BLaER1 (cell line): ENCODE data around the gene SLC25A3.
"Not testable (repeated sequence)": the region's sequence is repeated elsewhere in the genome, so short reads cannot be mapped to it uniquely, and the experiment has no call there.

Experiments used
- H3K27ac ChIP-seq: shearing (Covaris generic); formaldehyde crosslinking; 2 replicates; pipeline ENCODE4 v1.8.1; 2022
- H3K27me3 ChIP-seq: shearing (Covaris generic); formaldehyde crosslinking; 2 replicates; pipeline ENCODE4 v1.8.1; 2022
- H3K36me3 ChIP-seq: shearing (Covaris generic); formaldehyde crosslinking; 2 replicates; pipeline ENCODE4 v1.8.1; 2022
- H3K4me1 ChIP-seq: shearing (Covaris generic); formaldehyde crosslinking; 2 replicates; pipeline ENCODE4 v1.8.1; 2022
- H3K4me2 ChIP-seq: shearing (Covaris generic); formaldehyde crosslinking; 2 replicates; pipeline ENCODE4 v1.8.1; 2022
- H3K4me3 ChIP-seq: shearing (Covaris generic); formaldehyde crosslinking; 2 replicates; pipeline ENCODE4 v1.8.1; 2022
- H3K9ac ChIP-seq: shearing (Covaris generic); formaldehyde crosslinking; 2 replicates; pipeline ENCODE4 v1.8.1; 2022
- H3K9me3 ChIP-seq: shearing (Covaris generic); formaldehyde crosslinking; 2 replicates; pipeline ENCODE4 v1.8.1; 2022
- H4K20me1 ChIP-seq: shearing (Covaris generic); formaldehyde crosslinking; 2 replicates; pipeline ENCODE4 v1.8.1; 2022
- Cebpa-rat ChIP-seq: shearing (Covaris generic); IDR thresholded peaks from 2 replicates; pipeline ENCODE4 v1.8.1; 2022

Gene SLC25A3

GRCh38 chr12:98635657-98636323 is 42.3 kb downstream of the SLC25A3 start:
- Histone ChIP-seq H3K4me1 (no peaks in the 10 kb centered on the region), H3K4me3 (no peak overlapping the region), H4K20me1 (peaks cover 2% of the 10 kb centered on the region; the same call in 1 of the 2 replicates), H3K36me3 (peaks cover 57% of the 10 kb centered on the region), H3K9ac (no peak overlapping the region), H3K4me2 (no peak overlapping the region), H3K9me3 (no peaks in the 10 kb centered on the region), H3K27ac (no peak overlapping the region), H3K27me3 (no peaks in the 10 kb centered on the region)
- no peak for TF ChIP-seq Cebpa-rat

- TF ChIP-seq Cebpa-rat: no peak
- H3K27ac ChIP-seq: no peak overlapping the region
- peaks cover 5% of the 10 kb centered on the region; the same call in 1 of the 2 replicates for H4K20me1 ChIP-seq
- H3K4me3 ChIP-seq: no peak overlapping the region
- H3K9ac ChIP-seq: no peak overlapping the region
- no peak overlapping the region for H3K4me2 ChIP-seq
- H3K36me3 ChIP-seq: peaks cover 49% of the 10 kb centered on the region
- no peaks in the 10 kb centered on the region for H3K27me3 ChIP-seq
- H3K4me1 ChIP-seq: peaks cover 7% of the 10 kb centered on the region
- no peaks in the 10 kb centered on the region for H3K9me3 ChIP-seq
Observed at GRCh38 chr12:98637068-98637467, 43.6 kb downstream of the SLC25A3 start.

- no peak overlapping the region for H3K4me2 ChIP-seq
- H3K27ac ChIP-seq: no peak overlapping the region
- peaks cover 41% of the 10 kb centered on the region for H3K36me3 ChIP-seq
- H3K27me3 ChIP-seq: no peaks in the 10 kb centered on the region
- H3K9me3 ChIP-seq: no peaks in the 10 kb centered on the region
- H4K20me1 ChIP-seq: peaks cover 5% of the 10 kb centered on the region; the same call in 1 of the 2 replicates
- H3K4me3 ChIP-seq: no peak overlapping the region
- TF ChIP-seq Cebpa-rat: no peak
- peaks cover 15% of the 10 kb centered on the region for H3K4me1 ChIP-seq
- no peak overlapping the region for H3K9ac ChIP-seq
Observed at GRCh38 chr12:98638009-98638408, 44.5 kb downstream of the SLC25A3 start.

GRCh38 chr12:98639491-98639890 is 46.0 kb downstream of the SLC25A3 start:
- Histone ChIP-seq H3K4me3 (no peak overlapping the region), H3K27me3 (no peaks in the 10 kb centered on the region), H3K27ac (no peak overlapping the region), H3K9me3 (no peaks in the 10 kb centered on the region), H3K4me2 (no peak overlapping the region), H3K9ac (no peak overlapping the region), H3K4me1 (peaks cover 22% of the 10 kb centered on the region), H4K20me1 (peaks cover 5% of the 10 kb centered on the region; the same call in 1 of the 2 replicates), H3K36me3 (peaks cover 29% of the 10 kb centered on the region)
- TF ChIP-seq Cebpa-rat: no peak

GRCh38 chr12:98642801-98643200 is 49.3 kb downstream of the SLC25A3 start:
- Histone ChIP-seq H4K20me1 (peaks cover 18% of the 10 kb centered on the region; the same call in 1 of the 2 replicates), H3K4me1 (peaks cover 37% of the 10 kb centered on the region), H3K36me3 (peaks cover 23% of the 10 kb centered on the region), H3K4me3 (peak overlapping the region; percentile 81; the same call in 1 of the 2 replicates), H3K4me2 (peak overlapping the region; percentile 74)
- H3K9ac ChIP-seq, H3K9me3 ChIP-seq, H3K27me3 ChIP-seq, H3K27ac ChIP-seq: not testable (repeated sequence)

GRCh38 chr12:98644433-98644711 is 50.9 kb downstream of the SLC25A3 start:
- H3K9me3 ChIP-seq: no peaks in the 10 kb centered on the region
- peaks cover 37% of the 10 kb centered on the region for H3K4me1 ChIP-seq
- no peak for TF ChIP-seq Cebpa-rat
- H3K27me3 ChIP-seq: no peaks in the 10 kb centered on the region
- peaks cover 20% of the 10 kb centered on the region for H3K36me3 ChIP-seq
- peak overlapping the region; percentile 74 for H3K4me2 ChIP-seq
- H4K20me1 ChIP-seq: peaks cover 18% of the 10 kb centered on the region; the same call in 1 of the 2 replicates
- H3K9ac ChIP-seq: peak overlapping the region; percentile 81
- H3K27ac ChIP-seq: peak overlapping the region; percentile 83
- H3K4me3 ChIP-seq: peak overlapping the region; percentile 81

- Histone ChIP-seq H3K4me3 (peak within 1 kb of the TSS; percentile 81), H3K9ac (peak within 1 kb of the TSS; percentile 81)
Observed at GRCh38 chr12:98644712-98645571, 51.5 kb downstream of the SLC25A3 start, which contains the start of the genes APAF1 and IKBIP. Gene APAF1 (plus strand): TSS chr12:98645290. CDS start chr12:98648360, 3,070 bp downstream. Gene IKBIP (minus strand): TSS chr12:98644788. CDS start chr12:98644701, 87 bp downstream.

GRCh38 chr12:98645572-98646067 is 52.1 kb downstream of the SLC25A3 start:
- Histone ChIP-seq H3K27ac (peak overlapping the region; percentile 83), H3K9ac (peak overlapping the region; percentile 81), H3K36me3 (peaks cover 29% of the 10 kb centered on the region), H3K4me1 (peaks cover 37% of the 10 kb centered on the region), H3K9me3 (no peaks in the 10 kb centered on the region), H3K4me2 (peak overlapping the region; percentile 68), H3K27me3 (no peaks in the 10 kb centered on the region), H4K20me1 (peaks cover 18% of the 10 kb centered on the region; the same call in 1 of the 2 replicates), H3K4me3 (peak overlapping the region; percentile 81)
- TF ChIP-seq Cebpa-rat: no peak

More at GRCh38 chr12:98644712-98645571, 51.5 kb downstream of the SLC25A3 start, which contains the start of the genes APAF1 and IKBIP:
- Histone ChIP-seq H3K4me2 (peak within 1 kb of the TSS; percentile 74), H3K27ac (peak within 1 kb of the TSS; percentile 83), H4K20me1 (peaks cover 18% of the 10 kb centered on the region; the same call in 1 of the 2 replicates), H3K4me1 (peaks cover 37% of the 10 kb centered on the region), H3K9me3 (no peaks in the 10 kb centered on the region), H3K27me3 (no peaks in the 10 kb centered on the region), H3K36me3 (peaks cover 23% of the 10 kb centered on the region)
- TF ChIP-seq Cebpa-rat: no peak

GRCh38 chr12:98646294-98647090 is 53.0 kb downstream of the SLC25A3 start:
- Histone ChIP-seq H3K9me3 (no peaks in the 10 kb centered on the region), H3K36me3 (peaks cover 31% of the 10 kb centered on the region), H3K4me2 (peak overlapping the region; percentile 68), H3K4me1 (peaks cover 35% of the 10 kb centered on the region), H3K27ac (no peak overlapping the region), H3K4me3 (peak overlapping the region; percentile 81), H3K27me3 (no peaks in the 10 kb centered on the region), H4K20me1 (peaks cover 13% of the 10 kb centered on the region; the same call in 1 of the 2 replicates), H3K9ac (peak overlapping the region; percentile 81)
- no peak for TF ChIP-seq Cebpa-rat
